Hematopoietic multipotent progenitor cell treated with erythropoietin and hydrocortisone succinate and interleukin-3 and kit ligand, for 8 days (in vitro differentiated cells): Measurements from ENCODE around the gene GALNT7.

Source experiments
- DNase-seq: peaks from one replicate; pipeline ENCODE4 v3.0.0-alpha.2; 2015

The GALNT7 gene

DNA sequence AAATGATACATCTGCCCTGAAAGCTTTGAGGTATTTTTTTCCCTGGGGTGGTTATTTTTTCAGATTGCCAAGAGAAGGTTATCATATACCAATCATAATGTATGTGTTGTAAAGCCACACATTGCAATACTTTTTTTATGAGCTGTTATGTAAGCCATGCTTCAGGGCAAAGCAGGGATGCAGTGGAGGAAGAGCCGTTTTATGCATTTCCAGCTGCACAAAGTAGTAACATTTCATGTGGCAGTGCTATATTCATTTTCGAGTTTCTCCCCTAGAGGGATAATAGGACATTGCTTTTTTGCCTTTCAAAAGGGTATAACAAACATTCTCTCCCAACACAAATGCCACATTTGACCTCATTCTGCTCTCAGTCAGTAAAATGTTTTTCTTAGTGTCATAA is 68.5 kb downstream of the GALNT7 start:
- DNase-seq = no peak

GRCh38 chr4:173237762-173238161 is 69.2 kb downstream of the GALNT7 start:
- DNase-seq = no peak

DNA sequence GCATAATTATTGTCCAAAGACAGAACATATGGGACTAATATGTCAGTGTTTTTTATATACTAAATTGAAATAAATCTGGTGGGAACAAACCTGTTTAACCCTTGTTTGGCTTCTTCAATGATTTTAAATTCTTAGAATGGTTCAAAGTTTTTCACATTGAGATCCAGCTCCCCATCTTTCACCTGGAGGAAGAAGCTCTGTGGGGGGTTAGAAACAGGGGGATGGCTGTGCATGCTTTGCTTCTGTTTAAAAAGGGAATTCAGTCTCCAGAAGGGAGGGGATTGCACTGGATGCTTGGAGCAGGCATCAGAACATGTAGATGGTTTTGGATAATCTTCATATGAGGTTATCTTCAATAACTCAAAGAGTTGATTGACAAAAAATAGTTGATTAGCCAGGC is 72.1 kb downstream of the GALNT7 start:
- no peak for DNase-seq

GRCh38 chr4:173242466-173243250 is 74.0 kb downstream of the GALNT7 start:
- no peak for DNase-seq

DNA sequence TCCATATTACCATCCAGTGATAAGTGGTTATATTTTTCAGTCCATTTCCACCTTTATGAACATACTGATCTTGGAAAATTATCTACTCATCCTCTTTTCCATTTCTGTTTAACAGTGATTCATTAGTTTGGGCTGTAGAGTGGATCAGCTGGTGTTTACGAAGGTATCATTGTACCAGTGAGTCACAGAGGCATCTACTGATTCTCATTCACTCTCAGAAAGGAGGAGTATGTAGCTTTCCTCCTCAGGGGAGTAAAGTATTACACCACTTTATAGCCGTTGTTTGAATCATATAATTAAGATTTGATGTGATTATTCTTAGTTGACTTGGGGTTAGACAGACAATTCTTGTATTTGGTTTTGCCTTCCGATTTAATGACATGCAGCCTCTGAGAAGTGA is 74.7 kb downstream of the GALNT7 start:
- DNase-seq = no peak

- no peak for DNase-seq
Observed at GRCh38 chr4:173243917-173244658, 75.5 kb downstream of the GALNT7 start.

DNA sequence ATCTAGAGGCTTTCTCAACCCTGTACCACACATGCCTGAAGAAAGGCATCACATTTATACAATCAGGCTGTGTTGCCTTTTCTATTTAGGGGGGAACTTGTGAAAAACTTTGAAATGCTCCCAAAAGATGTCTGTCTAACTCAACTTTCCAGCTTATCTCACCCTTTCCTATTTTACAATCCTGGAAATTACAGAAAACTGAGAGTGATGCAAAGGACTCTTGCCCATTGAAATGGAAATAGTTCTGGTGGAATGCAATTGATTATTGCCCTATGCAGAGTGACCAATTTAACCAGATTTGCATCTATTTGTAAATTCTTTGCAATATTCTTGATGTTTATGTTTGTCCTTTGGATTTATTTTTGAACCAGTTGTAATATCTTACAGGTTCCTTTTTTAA is 77.3 kb downstream of the GALNT7 start:
- DNase-seq = no peak

GRCh38 chr4:173246719-173247118 is 78.1 kb downstream of the GALNT7 start:
- no peak for DNase-seq

DNA sequence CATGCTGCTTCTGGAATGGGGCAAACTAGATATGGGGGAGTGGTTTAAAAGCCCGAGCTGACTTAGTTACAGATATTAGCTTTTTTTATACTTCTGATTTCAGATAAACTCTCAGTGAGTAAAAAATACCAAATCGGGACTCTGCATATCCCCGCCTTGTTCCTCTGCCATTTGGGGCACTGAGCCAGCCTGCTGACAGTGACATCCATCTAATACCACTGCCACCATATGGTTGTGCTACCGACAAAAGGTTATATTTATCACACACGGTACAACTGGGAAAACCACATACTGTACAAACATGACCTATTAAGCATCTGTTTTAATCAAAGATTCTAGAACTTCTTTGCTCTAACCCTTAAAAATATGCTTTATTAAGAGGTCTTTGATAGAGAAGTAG is 78.7 kb downstream of the GALNT7 start:
- no peak for DNase-seq

GRCh38 chr4:173248690-173249089 is 80.1 kb downstream of the GALNT7 start:
- DNase-seq = no peak

GRCh38 chr4:173252024-173252935 is 83.7 kb downstream of the GALNT7 start:
- DNase-seq = peak; percentile 63

DNA sequence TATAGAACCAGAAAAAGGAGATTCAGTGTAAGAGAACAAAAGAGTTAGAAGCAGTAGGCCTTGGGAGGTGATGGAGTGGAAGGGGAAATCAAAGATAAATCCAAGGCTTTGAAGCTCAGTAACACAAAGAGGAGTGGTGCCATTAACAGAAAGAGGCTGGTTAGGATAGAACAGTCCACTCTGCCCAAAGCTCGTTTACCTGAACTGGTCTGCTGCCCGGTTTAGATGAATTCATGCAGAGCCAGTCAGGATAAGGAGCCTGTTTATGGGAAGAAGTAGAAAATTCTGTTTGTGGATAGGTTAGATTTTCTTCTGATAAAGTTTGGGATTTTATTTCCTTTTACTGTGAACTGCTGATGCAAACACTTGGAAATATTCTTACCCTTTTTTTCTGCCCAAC is 85.0 kb downstream of the GALNT7 start:
- no peak for DNase-seq

GRCh38 chr4:173254646-173255045 is 86.0 kb downstream of the GALNT7 start:
- DNase-seq = no peak

DNA sequence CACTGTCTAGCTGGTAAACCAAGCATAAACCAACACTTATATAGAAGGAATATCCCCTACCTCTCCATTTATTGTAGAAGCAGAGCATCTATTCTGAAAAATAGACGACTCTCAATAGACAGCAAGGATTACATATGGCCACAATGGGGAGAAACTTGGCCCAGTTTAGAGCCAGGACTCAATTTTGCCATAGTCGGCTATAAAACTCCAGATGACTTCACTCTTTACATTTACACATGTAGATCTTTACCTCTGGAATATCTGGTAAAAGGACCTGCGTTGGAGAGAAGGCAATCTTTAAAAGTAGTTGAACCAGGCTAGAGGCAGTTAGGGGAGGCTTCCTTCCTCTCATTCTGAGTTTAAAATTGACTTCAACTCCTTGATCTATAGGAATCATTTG is 88.2 kb downstream of the GALNT7 start:
- DNase-seq = no peak

GRCh38 chr4:173257732-173258717 is 89.4 kb downstream of the GALNT7 start:
- DNase-seq = peak; percentile 77

- DNase-seq = no peak
Observed at GRCh38 chr4:173258866-173259265, 90.3 kb downstream of the GALNT7 start.

- DNase-seq = no peak
Observed at GRCh38 chr4:173259310-173259709, 90.7 kb downstream of the GALNT7 start.

DNA sequence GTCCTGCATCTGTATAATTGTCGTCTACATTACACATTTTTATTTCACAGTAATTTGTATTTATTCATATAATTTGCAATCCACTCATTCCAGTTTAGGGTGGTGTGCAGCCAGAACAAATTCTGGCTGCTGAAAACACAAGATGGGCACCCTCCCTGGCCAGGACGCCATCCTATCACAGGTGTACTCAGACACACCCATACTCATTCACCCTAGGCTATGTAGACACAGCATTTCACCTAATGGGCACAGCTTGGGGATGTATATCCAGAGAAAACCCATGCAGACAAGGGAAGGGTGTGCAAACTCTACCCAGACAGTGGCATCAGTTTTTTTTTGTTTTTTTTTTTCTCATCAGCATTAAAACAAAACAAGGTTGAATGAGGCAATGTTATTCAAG is 92.4 kb downstream of the GALNT7 start:
- no peak for DNase-seq

GRCh38 chr4:173262375-173262774 is 93.8 kb downstream of the GALNT7 start:
- no peak for DNase-seq

DNA sequence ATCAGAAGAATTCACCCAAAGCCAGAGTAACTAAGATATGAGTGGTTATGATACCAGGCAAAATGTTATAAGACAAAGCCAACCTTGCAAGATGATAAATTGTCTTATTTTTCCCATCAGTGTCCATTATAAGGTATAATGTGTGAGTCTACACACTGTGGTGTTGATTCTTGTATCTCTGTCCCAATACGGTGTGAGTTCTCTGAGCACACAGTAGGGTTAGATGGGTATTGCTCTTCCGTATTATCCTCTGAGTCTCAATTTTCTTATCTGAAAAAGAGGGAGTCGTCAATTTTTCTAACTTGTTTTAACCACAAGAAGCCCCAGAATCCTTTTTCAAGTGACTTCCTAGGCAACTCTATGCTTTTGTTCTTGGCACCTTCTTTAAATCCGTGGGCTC is 95.6 kb downstream of the GALNT7 start:
- no peak for DNase-seq

DNA sequence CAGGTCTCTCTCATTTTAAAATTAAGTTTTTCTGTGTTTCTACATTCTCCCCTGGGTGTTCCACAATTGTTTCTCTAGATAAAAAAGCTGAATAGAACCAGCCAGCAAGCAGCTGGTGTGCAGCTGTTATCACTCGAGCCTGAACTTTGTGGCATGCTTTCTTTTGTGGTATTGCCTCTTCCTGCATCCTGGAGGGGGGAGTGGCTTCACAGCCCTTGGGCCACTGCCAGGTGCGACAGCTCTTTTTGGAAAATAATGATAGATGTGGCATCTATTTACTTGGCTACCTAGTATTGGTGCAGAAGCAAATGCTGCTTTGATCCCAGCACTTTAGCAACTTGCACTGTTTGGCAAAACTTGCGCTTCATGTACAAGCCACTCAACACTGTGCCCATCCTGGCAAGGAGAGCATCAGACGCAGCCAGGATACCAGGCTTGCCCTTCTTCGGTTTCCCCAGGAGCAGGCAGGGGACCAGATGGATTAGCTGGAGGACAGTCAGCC is 96.1 kb downstream of the GALNT7 start:
- peak; percentile 96 for DNase-seq

DNA sequence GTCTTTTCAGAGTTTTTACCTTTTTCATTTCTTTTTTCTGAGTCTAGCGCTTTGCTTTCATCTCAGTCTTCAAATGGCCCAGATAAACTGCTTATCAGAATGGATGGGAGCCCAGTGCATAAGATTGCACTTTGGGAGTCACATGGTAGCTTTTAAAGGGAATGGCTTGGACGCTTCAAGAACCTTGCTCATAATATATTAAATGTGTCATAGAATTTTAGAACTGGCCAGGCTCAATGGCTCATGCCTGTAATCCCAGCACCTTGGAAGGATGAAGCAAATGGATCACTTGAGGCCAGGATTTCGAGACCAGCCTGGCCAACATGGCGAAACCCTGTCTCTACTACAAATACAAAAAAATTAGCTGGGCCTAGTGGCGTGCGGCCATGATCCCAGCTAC is 97.1 kb downstream of the GALNT7 start:
- DNase-seq = no peak
